ENCODE results near the gene SH3BP1. TPM values are rescaled to one million over a fixed set of nuclear protein-coding genes. Genes with fewer than 3 reads are reported as not detected.

SH3BP1 gene
- total and polyA plus RNA-seq, 2 of the 13 experiments (the other 11 are each of a cell fraction or from before 2014, with no cell fraction given) = 8.4 to 18.5 TPM

GRCh38 chr22:37591823-37592404, 47.6 kb upstream of the SH3BP1 start:
- 37% methylated on average over 12 of the region's 12 CpGs for WGBS (ENCODE audit: low lambda C conversion rate)
- Histone ChIP-seq H3K27ac (ENCODE audit: extremely low read length, insufficient read depth, low read length) (no peak overlapping the region), H3K4me3 (replicated peaks in 1 of 3; ENCODE audit: insufficient read depth in 1 of 3, low read depth in 2 of 3, low read length in 3 of 3) (no peak overlapping the region), H3K79me2 (ENCODE audit: insufficient read depth, low read length) (no peaks in the 10 kb centered on the region), H4K20me1 (ENCODE audit: insufficient read depth, low read length) (no peaks in the 10 kb centered on the region), H3K4me2 (ENCODE audit: low read depth, low read length) (no peak overlapping the region; the same call in 1 of the 2 replicates), H3K9me3 (ENCODE audit: low read length) (no peaks in the 10 kb centered on the region), H2AFZ (ENCODE audit: low read length) (no peak overlapping the region), H3K4me1 (ENCODE audit: insufficient read depth, low read length) (peaks cover 60% of the 10 kb centered on the region), H3K36me3 (replicated peaks in 1 of 2; ENCODE audit: control insufficient read depth in 1 of 2, insufficient read depth in 2 of 2, low read length in 2 of 2) (no peaks in the 10 kb centered on the region), H3K9ac (ENCODE audit: insufficient read depth, low read depth, low read length) (no peak overlapping the region), H3K27me3 (ENCODE audit: control insufficient read depth in 1 of 2, insufficient read depth in 2 of 2, low read length in 2 of 2) (peaks cover 0 to 21% of the 10 kb centered on the region in 2 experiments; a peak in 3 of 5 replicates)
- no peak for DNase-seq (ENCODE audit: low spot score)
- FAIRE-seq = no peak
- ATAC-seq = no peak
- BruUV-seq (replicated peaks) = no TSS peak
- in situ Hi-C loops (cut with HindIII; ENCODE audit: extremely low pct_ligation_motif_present, low pct_unique_long_range_greater_than_20kb) = no loop called here
- CTCF ChIA-PET (ENCODE audit: low intra/inter-chr PET ratio, low total read pairs) = interaction anchor here (1.2 to 2.0 kb wide), 3 partner anchors 25 to 53 kb away, joined by 5 to 31 read pairs (median 10); no protein-coding TSS in a partner anchor
- POLR2A ChIA-PET = interaction anchor here (1.0 to 5.5 kb wide), 13 partner anchors 9 to 71 kb away, joined by 3 to 113 read pairs (median 9); partner anchors contain the start of genes CDC42EP1, GGA1 and LGALS2
- intact Hi-C loops (cut with micrococcal nuclease; ENCODE audit: unreplicated experiment) = loop anchor here (1.0 kb wide), 3 partner anchors 23 to 53 kb away; no protein-coding TSS in a partner anchor
- no peak; the same call in 1 of the 2 replicates for TF ChIP-seq DRAP1 (CRISPR knock-in tag; IDR thresholded peaks at IDR 0.05)
- no peak for TF ChIP-seq STAT5B (CRISPR knock-in tag; IDR thresholded peaks at IDR 0.05)
- no peak for TF ChIP-seq HOXD1 (CRISPR knock-in tag; IDR thresholded peaks at IDR 0.05)
- TF ChIP-seq HNRNPH1 (optimal IDR thresholded peaks at IDR 0.05; ENCODE audit: low read depth, low read length) = no peak
- TF ChIP-seq ZGPAT (CRISPR knock-in tag; IDR thresholded peaks at IDR 0.05) = no peak

GRCh38 chr22:37594237-37594636, 45.2 kb upstream of the SH3BP1 start:
- intact Hi-C loops (cut with micrococcal nuclease; ENCODE audit: unreplicated experiment) (no loop called here), in situ Hi-C loops (cut with HindIII; ENCODE audit: extremely low pct_ligation_motif_present, low pct_unique_long_range_greater_than_20kb) (no loop called here)
- no peaks in the 10 kb centered on the region for H3K79me2 ChIP-seq (ENCODE audit: insufficient read depth, low read length)
- H3K9me3 ChIP-seq (ENCODE audit: low read length) = no peaks in the 10 kb centered on the region
- ATAC-seq (no peak), FAIRE-seq (no peak), DNase-seq (ENCODE audit: low spot score) (no peak)
- H3K36me3 ChIP-seq (replicated peaks in 1 of 2; ENCODE audit: control insufficient read depth in 1 of 2, insufficient read depth in 2 of 2, low read length in 2 of 2) = no peaks in the 10 kb centered on the region
- no TSS peak for BruUV-seq (replicated peaks)
- H3K4me1 ChIP-seq (ENCODE audit: insufficient read depth, low read length) = peaks cover 50% of the 10 kb centered on the region
- H3K27me3 ChIP-seq (ENCODE audit: control insufficient read depth in 1 of 2, insufficient read depth in 2 of 2, low read length in 2 of 2) = peaks cover 0 to 7% of the 10 kb centered on the region in 2 experiments; a peak in 1 of 5 replicates
- no peak overlapping the region for H3K9ac ChIP-seq (ENCODE audit: insufficient read depth, low read depth, low read length)
- ChIA-PET POLR2A (no interaction called here), CTCF (ENCODE audit: low intra/inter-chr PET ratio, low total read pairs) (no interaction called here)
- WGBS (ENCODE audit: low lambda C conversion rate) = 26% methylated on average over 5 of the region's 5 CpGs
- H3K27ac ChIP-seq (ENCODE audit: extremely low read length, insufficient read depth, low read length) = no peak overlapping the region
- H4K20me1 ChIP-seq (ENCODE audit: insufficient read depth, low read length) = no peaks in the 10 kb centered on the region
- H3K4me2 ChIP-seq (ENCODE audit: low read depth, low read length) = no peak overlapping the region
- no peak overlapping the region for H2AFZ ChIP-seq (ENCODE audit: low read length)
- no peak overlapping the region for H3K4me3 ChIP-seq (replicated peaks in 1 of 3; ENCODE audit: insufficient read depth in 1 of 3, low read depth in 2 of 3, low read length in 3 of 3)
- TF ChIP-seq ZEB1 (IDR thresholded peaks at IDR 0.05; ENCODE audit: insufficient replicate concordance, low read depth) (peak; percentile 66), BORCS8-MEF2B (CRISPR knock-in tag; IDR thresholded peaks at IDR 0.05) (no peak), ZNF549 (CRISPR knock-in tag; IDR thresholded peaks at IDR 0.05) (no peak), STAG1 (CRISPR knock-in tag; IDR thresholded peaks at IDR 0.05) (no peak), POLR2G (IDR thresholded peaks at IDR 0.05; ENCODE audit: low read depth, low read length) (no peak), RBAK (CRISPR knock-in tag; IDR thresholded peaks at IDR 0.05) (no peak), ZBTB33 (CRISPR knock-in tag; IDR thresholded peaks at IDR 0.05) (0 out of 2 replicates have a peak, but pooled peaks have one; percentile 30), ZNF275 (CRISPR knock-in tag; IDR thresholded peaks at IDR 0.05; ENCODE audit: borderline replicate concordance) (no peak), ZMYM3 (CRISPR knock-in tag; IDR thresholded peaks at IDR 0.05) (peak; percentile 35; the same call in 1 of the 2 replicates)

All from HepG2 (cell line).